ENCODE data around the gene SHF. TPM values are rescaled to one million over a fixed set of nuclear protein-coding genes. Genes with fewer than 3 reads are reported as not detected.

SHF gene
- total RNA-seq, 4 donors from 2014 or later: 6.0 to 19.4 (median 13.0) TPM

GRCh38 chr15:45143056-45143455 lies 44.7 kb downstream of the SHF start:
- WGBS, 2 donors: 87 to 90% methylated on average over 7 of the region's 7 CpGs
- H3K4me3 ChIP-seq (ENCODE audit: low read depth, poor library complexity, severe bottlenecking): no peak overlapping the region
- TF ChIP-seq POLR2A (IDR thresholded peaks at IDR 0.05) (no peak), CTCF (IDR thresholded peaks at IDR 0.05) (no peak)
- intact Hi-C loops (cut with DNase I; ENCODE audit: low total_unique reads): no loop called here
- no peak for DNase-seq (ENCODE audit: low spot score in 2 of 2)

GRCh38 chr15:45141386-45141785 lies 46.4 kb downstream of the SHF start:
- 77 to 81% methylated on average over 5 of the region's 5 CpGs for WGBS, 2 donors
- intact Hi-C loops (cut with DNase I; ENCODE audit: low total_unique reads): no loop called here
- no peak for DNase-seq (ENCODE audit: low spot score in 2 of 2)
- no peak overlapping the region for H3K4me3 ChIP-seq (ENCODE audit: low read depth, poor library complexity, severe bottlenecking)
- TF ChIP-seq POLR2A (IDR thresholded peaks at IDR 0.05) (no peak), CTCF (IDR thresholded peaks at IDR 0.05) (no peak)

GRCh38 chr15:45140557-45141250 lies 47.1 kb downstream of the SHF start:
- intact Hi-C loops (cut with DNase I; ENCODE audit: low total_unique reads): no loop called here
- 96 to 97% methylated on average over 10 of the region's 10 CpGs for WGBS, 2 donors
- no peak overlapping the region for H3K4me3 ChIP-seq (ENCODE audit: low read depth, poor library complexity, severe bottlenecking)
- no peak for DNase-seq (ENCODE audit: low spot score in 2 of 2)
- TF ChIP-seq POLR2A (IDR thresholded peaks at IDR 0.05) (no peak), CTCF (IDR thresholded peaks at IDR 0.05) (no peak)

- intact Hi-C loops (cut with DNase I; ENCODE audit: low total_unique reads): no loop called here
- no peak overlapping the region for H3K4me3 ChIP-seq (ENCODE audit: low read depth, poor library complexity, severe bottlenecking)
- no peak for DNase-seq (ENCODE audit: low spot score in 2 of 2)
- WGBS, 2 donors: 96 to 97% methylated on average over 6 of the region's 6 CpGs
- TF ChIP-seq CTCF (IDR thresholded peaks at IDR 0.05): no peak
- no peak for TF ChIP-seq POLR2A (IDR thresholded peaks at IDR 0.05)
Measured at GRCh38 chr15:45139770-45140169, 48.0 kb downstream of the SHF start.

DNA sequence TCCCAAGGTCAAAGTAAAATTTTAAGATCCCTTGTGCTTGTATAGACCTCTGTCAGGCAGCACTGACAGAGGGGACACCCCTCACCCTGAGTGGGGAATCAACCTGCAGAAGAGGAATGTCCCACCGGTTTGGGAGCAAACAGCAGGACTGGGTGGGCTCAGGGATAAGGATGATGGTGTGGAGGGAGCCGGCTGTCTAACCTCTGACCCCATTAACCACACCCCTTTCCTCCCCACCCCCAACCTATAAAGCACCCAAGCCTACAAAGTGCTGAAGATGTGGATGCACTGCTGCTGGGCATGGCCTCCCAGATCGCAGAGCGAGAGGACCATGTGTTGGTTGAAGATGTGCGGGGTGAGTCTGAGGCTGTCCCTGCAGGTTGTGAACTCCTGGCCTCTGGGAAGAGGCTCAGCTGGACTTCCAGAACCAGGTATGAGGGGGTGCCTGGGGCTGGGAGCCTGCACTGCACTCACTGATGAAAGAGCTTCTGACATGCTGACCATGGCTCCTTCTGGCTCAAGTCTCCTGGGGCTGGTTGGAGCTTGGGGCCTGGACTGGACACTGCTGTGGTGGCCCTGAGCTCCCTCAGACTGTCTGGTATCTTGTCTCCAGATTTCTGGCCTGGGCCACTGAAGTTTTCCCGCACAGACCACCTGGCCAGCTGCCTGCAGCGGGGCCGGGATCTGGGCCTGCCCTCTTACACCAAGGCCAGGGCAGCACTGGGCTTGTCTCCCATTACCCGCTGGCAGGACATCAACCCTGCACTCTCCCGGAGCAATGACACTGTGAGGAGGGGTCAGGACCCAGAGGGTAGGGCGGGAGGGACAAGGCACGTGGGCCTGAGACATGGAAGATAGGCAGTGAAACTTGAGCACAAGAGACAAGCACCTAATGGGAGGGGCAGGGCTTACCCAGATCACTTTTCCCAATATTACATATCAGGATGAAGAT lies 48.7 kb downstream of the SHF start:
- WGBS, 2 donors: 78 to 85% methylated on average over 12 of the region's 12 CpGs
- H3K4me3 ChIP-seq (ENCODE audit: low read depth, poor library complexity, severe bottlenecking): no peak overlapping the region
- intact Hi-C loops (cut with DNase I; ENCODE audit: low total_unique reads): no loop called here
- no peak for DNase-seq (ENCODE audit: low spot score in 2 of 2)
- TF ChIP-seq CTCF (IDR thresholded peaks at IDR 0.05) (no peak), POLR2A (IDR thresholded peaks at IDR 0.05) (no peak)
